ENCODE results near the gene TYRO3. TPM values are rescaled to one million over a fixed set of nuclear protein-coding genes. Genes with fewer than 3 reads are reported as not detected.

TYRO3 gene
- total and polyA plus RNA-seq, 2 of the 13 experiments (the other 11 are each of a cell fraction or from before 2014, with no cell fraction given), result 24.0 to 43.6 TPM

GRCh38 chr15:41517895-41518449, 41.0 kb upstream of the TYRO3 start (continued):
- TF ChIP-seq CSRNP1 (CRISPR knock-in tag; IDR thresholded peaks at IDR 0.05), result no peak
- TF ChIP-seq STAG1 (CRISPR knock-in tag; IDR thresholded peaks at IDR 0.05), result no peak
- TF ChIP-seq RCOR2 (CRISPR knock-in tag; IDR thresholded peaks at IDR 0.05), result no peak
- TF ChIP-seq SMYD3 (CRISPR knock-in tag; IDR thresholded peaks at IDR 0.05), result no peak
- peak; percentile 69 for TF ChIP-seq ZNF687 (CRISPR knock-in tag; IDR thresholded peaks at IDR 0.05)
- no peak for TF ChIP-seq GMEB2 (CRISPR knock-in tag; IDR thresholded peaks at IDR 0.05; ENCODE audit: low read depth)
- TF ChIP-seq PCBP2 (optimal IDR thresholded peaks at IDR 0.05; ENCODE audit: low read depth, low read length, poor library complexity, severe bottlenecking), result no peak
- no peak for TF ChIP-seq CHD4 (IDR thresholded peaks at IDR 0.05; ENCODE audit: borderline replicate concordance, low read length)
- TF ChIP-seq ZNF883 (CRISPR knock-in tag; IDR thresholded peaks at IDR 0.05; ENCODE audit: not compliant biosample characterization), result no peak
- no peak for TF ChIP-seq ZFP36L2 (CRISPR knock-in tag; IDR thresholded peaks at IDR 0.05)
- no peak for TF ChIP-seq ARID2 (CRISPR knock-in tag; IDR thresholded peaks at IDR 0.05; ENCODE audit: borderline replicate concordance)
- TF ChIP-seq RARG (CRISPR knock-in tag; IDR thresholded peaks at IDR 0.05; ENCODE audit: low read depth), result no peak
- TF ChIP-seq ZNF775 (CRISPR knock-in tag; IDR thresholded peaks at IDR 0.05; ENCODE audit: borderline replicate concordance), result no peak
- 0 out of 2 replicates have a peak, but pooled peaks have one; percentile 16 for TF ChIP-seq HNF4G (IDR thresholded peaks at IDR 0.05; ENCODE audit: borderline replicate concordance, low read depth, low read length)
- TF ChIP-seq HNF4G (CRISPR knock-in tag; IDR thresholded peaks at IDR 0.05; ENCODE audit: borderline replicate concordance, low read depth), result 0 out of 2 replicates have a peak, but pooled peaks have one; percentile 56
- TF ChIP-seq AHR (CRISPR knock-in tag; IDR thresholded peaks at IDR 0.05), result no peak
- no peak for TF ChIP-seq ZSCAN21 (CRISPR knock-in tag; IDR thresholded peaks at IDR 0.05; ENCODE audit: borderline replicate concordance)
- TF ChIP-seq NCOA5 (CRISPR knock-in tag; IDR thresholded peaks at IDR 0.05), result no peak
- TF ChIP-seq KLF11 (CRISPR knock-in tag; IDR thresholded peaks at IDR 0.05), result no peak
- no peak for TF ChIP-seq ZNF557 (CRISPR knock-in tag; IDR thresholded peaks at IDR 0.05)
- no peak for TF ChIP-seq ESRRA (CRISPR knock-in tag; IDR thresholded peaks at IDR 0.05; ENCODE audit: low read depth)
- no peak for TF ChIP-seq KAT2B (IDR thresholded peaks at IDR 0.05; ENCODE audit: borderline replicate concordance, low read depth, low read length)
- TF ChIP-seq ZNF879 (CRISPR knock-in tag; IDR thresholded peaks at IDR 0.05), result no peak
- 0 out of 2 replicates have a peak, but pooled peaks have one; percentile 42 for TF ChIP-seq NCOR1 (IDR thresholded peaks at IDR 0.05; ENCODE audit: borderline replicate concordance, low read length)
- no peak for TF ChIP-seq ZFP36 (IDR thresholded peaks at IDR 0.05; ENCODE audit: borderline replicate concordance, low read depth, low read length, partially characterized antibody)

Data from HepG2 (cell line).